K562 (cell line): ENCODE results near the gene HLA-DMB. TPM values are rescaled to one million over a fixed set of nuclear protein-coding genes. Genes with fewer than 3 reads are reported as not detected.

ENCODE experiments used
- ARID4B ChIP-seq: sonication (generic); formaldehyde crosslinking; IDR thresholded peaks from 2 replicates; pipeline ENCODE4 v1.8.0; 2022; ENCODE audit warnings: mild to moderate bottlenecking, missing genetic modification reagents
- DDX20 ChIP-seq: fragments of 450-650 bp; IDR thresholded peaks from 2 replicates; pipeline ENCODE4 v1.6.1; 2016; ENCODE audit warnings: missing genetic modification characterization, low read depth, mild to moderate bottlenecking, missing compliant biosample characterization, moderate library complexity
- DPF2 ChIP-seq: fragments of 450-650 bp; IDR thresholded peaks from 2 replicates; pipeline ENCODE4 v1.6.1; 2016
- EGR1 ChIP-seq: fragments of 450-650 bp; conservative IDR thresholded peaks from 2 replicates; pipeline ENCODE4 v1.6.1; 2017; ENCODE audit warnings: mild to moderate bottlenecking
- GATAD2A ChIP-seq: fragments of 450-650 bp; IDR thresholded peaks from 2 replicates; pipeline ENCODE4 v1.6.1; 2017
- GTF2B ChIP-seq: IDR thresholded peaks from 2 replicates; pipeline ENCODE4 v1.6.1; 2011; ENCODE audit not compliant: insufficient read length; ENCODE audit errors: extremely low read depth
- L3MBTL2 ChIP-seq: fragments of 450-650 bp; IDR thresholded peaks from 2 replicates; pipeline ENCODE4 v1.6.1; 2016; ENCODE audit warnings: mild to moderate bottlenecking, moderate library complexity
- NFRKB ChIP-seq: fragments of 450-650 bp; IDR thresholded peaks from 2 replicates; pipeline ENCODE4 v1.6.1; 2016; ENCODE audit warnings: low read depth
- PHB ChIP-seq: fragments of 250-450 bp; sonication (Bioruptor Pico); IDR thresholded peaks from 2 replicates; pipeline ENCODE4 v1.5.0; 2021
- PML ChIP-seq: IDR thresholded peaks from 2 replicates; pipeline ENCODE4 v1.6.1; 2012; ENCODE audit warnings: low read length, inconsistent platforms
- RB1 ChIP-seq: fragments of 450-650 bp; IDR thresholded peaks from 2 replicates; pipeline ENCODE4 v1.6.1; 2017; ENCODE audit warnings: low read depth, mild to moderate bottlenecking
- RFX5 ChIP-seq: IDR thresholded peaks from 2 replicates; pipeline ENCODE4 v1.6.1; 2011; ENCODE audit warnings: low read depth, mild to moderate bottlenecking, improper control_type of control experiment, low read length
- SMAD3 ChIP-seq: fragments of 450-650 bp; formaldehyde crosslinking; conservative IDR thresholded peaks from 2 replicates; pipeline ENCODE4 v1.4.0; 2020; ENCODE audit warnings: mild to moderate bottlenecking
- SMARCA4 ChIP-seq: fragments of 450-650 bp; IDR thresholded peaks from 2 replicates; pipeline ENCODE4 v1.6.1; 2016
- TAL1 ChIP-seq: fragments of 450-650 bp; IDR thresholded peaks from 2 replicates; pipeline ENCODE4 v1.6.1; 2016; ENCODE audit warnings: mild to moderate bottlenecking
- YBX1 ChIP-seq: fragments of 450-650 bp; IDR thresholded peaks from 2 replicates; pipeline ENCODE4 v1.7.1; 2016; ENCODE audit warnings: mild to moderate bottlenecking
- ZNF239 ChIP-seq: fragments of 250-450 bp; sonication (Bioruptor Pico); IDR thresholded peaks from 2 replicates; pipeline ENCODE4 v1.4.0; 2020; ENCODE audit warnings: mild to moderate bottlenecking
- ZNF699 ChIP-seq: fragments of 250-450 bp; sonication (Bioruptor Pico); IDR thresholded peaks from 2 replicates; pipeline ENCODE4 v1.8.0; 2021; ENCODE audit warnings: mild to moderate bottlenecking, moderate library complexity; ENCODE audit not compliant: insufficient replicate concordance
- polyA plus RNA-seq, 8 experiments: library from polyadenylated mRNA; depleted of rRNA in 4 of 8; stranded (reverse) in 5 of 8; unstranded in 3 of 8; fragments of >200 nt; fragmentation: Nextera tagmentation in 2 of 8; fragmentation: Illumina TruSeq in 1 of 8; extraction: Ambion mirVana in 2 of 8; extraction: Trizol in 1 of 8; gene quantifications; 2 replicates each; pipeline versions ENCODE4 v1.2.1 to v1.2.3, GENCODE V29; 2011 to 2014; ENCODE audit warnings: inconsistent platforms in 1 of 8, missing spikeins in 1 of 8
- total RNA-seq, 7 experiments: library from RNA; depleted of rRNA in 6 of 7; stranded (reverse); fragments of >200 nt in 6 of 7; fragmentation: Illumina TruSeq in 2 of 7; extraction: Trizol in 2 of 7; gene quantifications; 2 replicates each; pipeline versions ENCODE4 v1.2.1 to v1.2.3, GENCODE V29; 2011 to 2021; ENCODE audit warnings: low replicate concordance in 1 of 7
- TF ChIP-seq, protein P1 (sequence below): fragments of 250-450 bp; sonication (Bioruptor Pico); IDR thresholded peaks from 2 replicates; pipeline ENCODE4 v1.4.0; 2020
- TF ChIP-seq, protein P2 (sequence below): fragments of 150-350 bp; IDR thresholded peaks from 2 replicates; pipeline ENCODE4 v1.6.1; 2014; ENCODE audit warnings: low read depth, mild to moderate bottlenecking, low read length, borderline replicate concordance

Gene HLA-DMB
- total and polyA plus RNA-seq, 9 of the 15 experiments (the other 6 are each of a cell fraction or from before 2014, with no cell fraction given): 0.38 TPM; not detected in 8

DNA sequence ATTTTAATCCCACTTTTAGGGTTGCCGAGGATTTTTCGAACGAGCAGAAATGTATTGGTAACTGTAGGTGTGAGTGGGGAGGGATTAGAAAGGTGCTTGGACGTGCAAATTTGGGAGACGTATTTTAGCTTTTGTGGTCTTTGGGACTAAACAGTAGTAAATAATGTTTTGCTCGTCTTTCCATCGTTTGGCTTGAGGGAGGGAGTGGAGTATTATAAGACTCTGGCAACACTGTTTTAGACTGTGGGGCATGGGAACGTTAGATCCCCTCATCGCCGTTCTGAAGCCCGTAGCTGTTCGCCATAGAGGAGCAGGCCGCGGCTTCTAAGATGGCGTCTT, 30.4 kb upstream of the HLA-DMB start (continued):
- TF ChIP-seq ARID4B (CRISPR knock-in tag) (no peak; the same call in 1 of the 2 replicates), NFRKB (peak; percentile 100), SMARCA4 (no peak; the same call in 1 of the 2 replicates), GTF2B (no peak), L3MBTL2 (no peak), TAL1 (no peak), RB1 (no peak), YBX1 (no peak), EGR1 (no peak), PHB (CRISPR knock-in tag) (no peak), GATAD2A (no peak), SMAD3 (CRISPR knock-in tag) (no peak), DPF2 (no peak; the same call in 1 of the 2 replicates), RFX5 (no peak), DDX20 (tag) (0 out of 2 replicates have a peak, but pooled peaks have one; percentile 18), ZNF699 (CRISPR knock-in tag) (no peak), ZNF239 (no peak), PML (0 out of 2 replicates have a peak, but pooled peaks have one; percentile 20)
- TF ChIP-seq, protein P1, sequence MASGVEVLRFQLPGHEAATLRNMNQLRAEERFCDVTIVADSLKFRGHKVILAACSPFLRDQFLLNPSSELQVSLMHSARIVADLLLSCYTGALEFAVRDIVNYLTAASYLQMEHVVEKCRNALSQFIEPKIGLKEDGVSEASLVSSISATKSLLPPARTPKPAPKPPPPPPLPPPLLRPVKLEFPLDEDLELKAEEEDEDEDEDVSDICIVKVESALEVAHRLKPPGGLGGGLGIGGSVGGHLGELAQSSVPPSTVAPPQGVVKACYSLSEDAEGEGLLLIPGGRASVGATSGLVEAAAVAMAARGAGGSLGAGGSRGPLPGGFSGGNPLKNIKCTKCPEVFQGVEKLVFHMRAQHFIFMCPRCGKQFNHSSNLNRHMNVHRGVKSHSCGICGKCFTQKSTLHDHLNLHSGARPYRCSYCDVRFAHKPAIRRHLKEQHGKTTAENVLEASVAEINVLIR (CRISPR knock-in tag): no peak
- TF ChIP-seq, protein P2, sequence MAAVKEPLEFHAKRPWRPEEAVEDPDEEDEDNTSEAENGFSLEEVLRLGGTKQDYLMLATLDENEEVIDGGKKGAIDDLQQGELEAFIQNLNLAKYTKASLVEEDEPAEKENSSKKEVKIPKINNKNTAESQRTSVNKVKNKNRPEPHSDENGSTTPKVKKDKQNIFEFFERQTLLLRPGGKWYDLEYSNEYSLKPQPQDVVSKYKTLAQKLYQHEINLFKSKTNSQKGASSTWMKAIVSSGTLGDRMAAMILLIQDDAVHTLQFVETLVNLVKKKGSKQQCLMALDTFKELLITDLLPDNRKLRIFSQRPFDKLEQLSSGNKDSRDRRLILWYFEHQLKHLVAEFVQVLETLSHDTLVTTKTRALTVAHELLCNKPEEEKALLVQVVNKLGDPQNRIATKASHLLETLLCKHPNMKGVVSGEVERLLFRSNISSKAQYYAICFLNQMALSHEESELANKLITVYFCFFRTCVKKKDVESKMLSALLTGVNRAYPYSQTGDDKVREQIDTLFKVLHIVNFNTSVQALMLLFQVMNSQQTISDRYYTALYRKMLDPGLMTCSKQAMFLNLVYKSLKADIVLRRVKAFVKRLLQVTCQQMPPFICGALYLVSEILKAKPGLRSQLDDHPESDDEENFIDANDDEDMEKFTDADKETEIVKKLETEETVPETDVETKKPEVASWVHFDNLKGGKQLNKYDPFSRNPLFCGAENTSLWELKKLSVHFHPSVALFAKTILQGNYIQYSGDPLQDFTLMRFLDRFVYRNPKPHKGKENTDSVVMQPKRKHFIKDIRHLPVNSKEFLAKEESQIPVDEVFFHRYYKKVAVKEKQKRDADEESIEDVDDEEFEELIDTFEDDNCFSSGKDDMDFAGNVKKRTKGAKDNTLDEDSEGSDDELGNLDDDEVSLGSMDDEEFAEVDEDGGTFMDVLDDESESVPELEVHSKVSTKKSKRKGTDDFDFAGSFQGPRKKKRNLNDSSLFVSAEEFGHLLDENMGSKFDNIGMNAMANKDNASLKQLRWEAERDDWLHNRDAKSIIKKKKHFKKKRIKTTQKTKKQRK: no peak
